Measurements from ENCODE around the gene TRMT10C.

DNA sequence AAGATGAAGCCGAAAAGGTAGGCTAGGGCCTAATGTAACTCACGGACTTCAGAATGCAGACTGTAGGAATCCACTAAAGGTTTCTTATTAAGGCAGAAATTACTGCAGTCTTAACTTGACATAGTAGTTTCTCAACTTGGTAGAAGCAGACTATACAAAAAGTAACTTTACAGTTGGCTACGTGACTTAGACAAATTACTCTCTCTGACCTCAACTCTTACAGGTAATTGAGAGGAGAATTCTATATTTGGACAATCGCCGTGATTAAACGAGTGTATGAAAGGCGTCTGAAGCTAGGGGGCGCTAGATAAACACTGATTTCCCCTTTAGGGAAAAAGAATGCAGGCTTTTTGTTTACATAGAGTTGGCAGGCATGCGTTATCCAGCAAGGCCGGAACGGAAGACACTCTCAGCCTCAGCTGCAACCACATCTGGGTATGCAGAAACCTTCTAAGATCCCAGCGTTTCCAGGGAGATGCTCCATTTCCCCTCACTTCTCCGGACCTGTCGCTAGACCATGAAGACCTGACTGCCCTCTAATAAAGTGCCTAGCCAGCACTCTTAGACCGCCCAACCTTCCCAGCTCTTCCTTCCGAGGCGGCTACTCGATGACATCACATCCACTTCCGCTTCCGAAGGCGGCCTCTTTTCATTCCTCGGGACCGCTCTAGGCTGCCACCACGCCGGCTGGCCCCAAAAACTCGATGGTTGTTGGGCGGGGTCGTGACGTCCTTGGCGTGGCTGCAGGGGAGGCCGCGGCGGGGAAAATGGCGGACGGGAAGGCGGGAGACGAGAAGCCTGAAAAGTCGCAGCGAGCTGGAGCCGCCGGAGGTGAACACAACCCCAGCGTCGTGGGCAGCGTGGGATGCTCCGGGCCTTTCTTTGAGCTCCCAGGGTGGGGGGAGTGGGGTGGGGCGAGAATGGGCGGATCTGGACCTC lies 12.1 kb downstream of the TRMT10C start, which contains the start of gene PCNP:
- TF ChIP-seq ARNTL (CRISPR knock-in tag; IDR thresholded peaks at IDR 0.05; ENCODE audit: borderline replicate concordance, low read depth) (no peak), OSR1 (CRISPR knock-in tag; IDR thresholded peaks at IDR 0.05) (no peak)

Data from SK-N-SH treated with all-trans-retinoic acid at 6 μM for 48 hours (cell line).